B cell (primary cell): ENCODE results near the gene LIG1. TPM values are rescaled to one million over a fixed set of nuclear protein-coding genes. Genes with fewer than 3 reads are reported as not detected.

Experiments used
- ATAC-seq: fragments of 200-7000 bp; cut with Tn5 transposase; one replicate; pipeline ENCODE4 v1.10.0; 2021; ENCODE audit warnings: low read depth, mild to moderate bottlenecking, moderate number of reproducible peaks, moderate library complexity
- CTCF ChIA-PET: fragments of 350-600 bp; sonication (Branson Sonifier 250); formaldehyde crosslinking; loops from one replicate; lab custom pipeline; 2021; ENCODE audit warnings: antibody characterized with exemption, inconsistent platforms; lab: Charles Lee
- POLR2A ChIA-PET: fragments of 350-600 bp; sonication (Branson Sonifier 250); formaldehyde crosslinking; loops from one replicate; lab custom pipeline; 2021; ENCODE audit warnings: antibody characterized with exemption; lab: Charles Lee
- DNase-seq: peaks from one replicate; pipeline ENCODE4 v3.0.0; 2013
- H2AFZ ChIP-seq: 2 replicates; pipeline ENCODE4 v1.6.1; 2012; ENCODE audit warnings: mild to moderate bottlenecking, low read depth, low read length; ENCODE audit not compliant: insufficient read depth, poor library complexity, severe bottlenecking
- H3K27ac ChIP-seq, 2 donors: 1 replicate in 1 of 2; 2 replicates in 1 of 2; pipeline ENCODE4 v1.5.1; 2012 to 2013; ENCODE audit warnings: low read length in 2 of 2, mild to moderate bottlenecking in 2 of 2, moderate library complexity in 1 of 2
- H3K27me3 ChIP-seq, 4 experiments: fragments of 200-600 bp in 1 of 4; sonication (generic) in 1 of 4; replicated peaks in 1 of 4; 1 replicate in 2 of 4; 2 replicates in 2 of 4; pipeline versions ENCODE4 v1.6.1 to v1.7.0; 2013 to 2016; ENCODE audit warnings: low read length in 3 of 4, mild to moderate bottlenecking in 2 of 4, mixed read lengths in 1 of 4, moderate library complexity in 1 of 4; ENCODE audit not compliant: insufficient read depth in 4 of 4, control insufficient read depth in 3 of 4; ENCODE audit errors: control extremely low read depth in 1 of 4
- H3K36me3 ChIP-seq, 2 experiments: replicated peaks in 1 of 2; 1 replicate in 1 of 2; 2 replicates in 1 of 2; pipeline versions ENCODE4 v1.6.1 to v1.7.1; 2013; ENCODE audit warnings: low read length in 1 of 2; ENCODE audit not compliant: insufficient read depth in 2 of 2, control insufficient read depth in 1 of 2; ENCODE audit errors: control extremely low read depth in 1 of 2, extremely low read depth in 1 of 2
- H3K4me1 ChIP-seq, 2 donors: fragments of 200-600 bp in 1 of 2; sonication (generic) in 1 of 2; 1 replicate in 1 of 2; 2 replicates in 1 of 2; pipeline versions ENCODE4 v1.5.1 to v1.6.1; 2013 to 2017; ENCODE audit warnings: low read length in 2 of 2; ENCODE audit not compliant: control insufficient read depth in 2 of 2, insufficient read depth in 2 of 2
- H3K4me2 ChIP-seq: replicated peaks from 2 replicates; pipeline ENCODE3; 2012; ENCODE audit warnings: mild to moderate bottlenecking, low read depth, low read length; ENCODE audit not compliant: poor library complexity, severe bottlenecking
- H3K4me3 ChIP-seq, 5 experiments: fragments of 200-600 bp in 1 of 5; sonication (generic) in 1 of 5; 1 replicate in 3 of 5; 2 replicates in 2 of 5; pipeline versions ENCODE4 v1.5.1 to v1.7.0; 2011 to 2016; ENCODE audit warnings: low read length in 4 of 5, mild to moderate bottlenecking in 4 of 5, low read depth in 2 of 5, control low read depth in 1 of 5, moderate library complexity in 1 of 5; ENCODE audit not compliant: insufficient read depth in 1 of 5; ENCODE audit errors: control extremely low read depth in 1 of 5, extremely low read depth in 1 of 5
- H3K79me2 ChIP-seq: fragments of 200-600 bp; sonication (generic); one replicate; pipeline ENCODE4 v1.6.0; 2016; ENCODE audit warnings: low read length; ENCODE audit not compliant: control insufficient read depth, insufficient read depth
- H3K9ac ChIP-seq: fragments of 200-600 bp; sonication (generic); 2 replicates; pipeline ENCODE4 v1.6.1; 2017; ENCODE audit warnings: mild to moderate bottlenecking, low read length, moderate library complexity
- H3K9me3 ChIP-seq, 3 donors: one replicate each; pipeline versions ENCODE4 v1.6.1 to v1.7.1; 2013; ENCODE audit warnings: low read length in 2 of 3; ENCODE audit not compliant: control insufficient read depth in 2 of 3, insufficient read depth in 1 of 3; ENCODE audit errors: control extremely low read depth in 1 of 3
- H4K20me1 ChIP-seq: 2 replicates; pipeline ENCODE4 v1.6.0; 2012; ENCODE audit warnings: mild to moderate bottlenecking, low read length; ENCODE audit not compliant: insufficient read depth, control insufficient read depth, poor library complexity, severe bottlenecking
- H3K27ac Mint-ChIP-seq: one replicate; pipeline ENCODE4 v1.8.0; 2021; ENCODE audit warnings: mixed read lengths
- H3K27me3 Mint-ChIP-seq: one replicate; pipeline ENCODE4 v1.8.0; 2021; ENCODE audit warnings: mixed read lengths
- H3K4me1 Mint-ChIP-seq: one replicate; pipeline ENCODE4 v1.8.0; 2021; ENCODE audit warnings: mixed read lengths
- H3K4me3 Mint-ChIP-seq: one replicate; pipeline ENCODE4 v1.8.0; 2021; ENCODE audit warnings: mixed read lengths
- H3K9me3 Mint-ChIP-seq: one replicate; pipeline ENCODE4 v1.8.0; 2022; ENCODE audit warnings: mixed read lengths; ENCODE audit not compliant: insufficient read depth
- EZH2 ChIP-seq: IDR thresholded peaks from 2 replicates; pipeline ENCODE4 v1.6.1; 2012; ENCODE audit warnings: borderline replicate concordance, low read depth, mild to moderate bottlenecking, moderate library complexity, low read length; ENCODE audit not compliant: insufficient read depth, poor library complexity, severe bottlenecking
- whole genome bisulfite sequencing: methylation state at CpG from one replicate; pipeline ENCODE4 v1.1.5; 2013; ENCODE audit warnings: missing lambda C conversion rate; ENCODE audit not compliant: insufficient coverage; 5-methylcytosine and 5-hydroxymethylcytosine counted together
- intact Hi-C: fragments of 100-400 bp; cut with micrococcal nuclease; formaldehyde crosslinking; loops from one replicate; pipeline ENCODE4 v1.10.0; 2022
- polyA plus RNA-seq: library from polyadenylated mRNA; depleted of rRNA; stranded (reverse); fragments of >200 nt; gene quantifications from 2 replicates; pipeline ENCODE4 v1.2.3, GENCODE V29; 2012
- total RNA-seq, 2 donors: library from RNA; stranded (reverse); fragments of 120-200 nt in 1 of 2; gene quantifications; 1 replicate in 1 of 2; 2 replicates in 1 of 2; pipeline versions ENCODE4 v1.2.3 to v1.2.4, GENCODE V29; 2013 to 2022
- TF ChIP-seq, protein P1 (sequence below): fragments of 200-600 bp; IDR thresholded peaks from one replicate; pipeline ENCODE4 v1.8.0; 2022; ENCODE audit warnings: antibody characterized with exemption, mild to moderate bottlenecking

Gene LIG1
- total and polyA plus RNA-seq, 2 donors (not counting 1 experiment from before 2014, with no cell fraction given): 97.5 to 111 TPM

GRCh38 chr19:48169578-48169938, 586 bp downstream of the LIG1 start:
- WGBS: 5% methylated on average over 4 of the region's 15 CpGs
- Mint-ChIP-seq H3K4me1 (peaks cover 25% of the 10 kb centered on the region), H3K9me3 (no peaks in the 10 kb centered on the region), H3K4me3 (peak overlapping the region; percentile 96), H3K27ac (peak overlapping the region; percentile 98), H3K27me3 (no peaks in the 10 kb centered on the region)
- Histone ChIP-seq H3K27ac (peak overlapping the region; percentile 86 to 87), H3K79me2 (peaks cover 55% of the 10 kb centered on the region), H3K4me2 (peak overlapping the region; percentile 80), H3K4me1 (peaks cover 10 to 15% of the 10 kb centered on the region in 2 donors), H3K27me3 (no peaks in the 10 kb centered on the region), H4K20me1 (no peaks in the 10 kb centered on the region), H3K4me3 (peak overlapping the region; percentile 28 to 99 (median 90)), H2AFZ (peak overlapping the region; percentile 96), H3K9ac (peak overlapping the region; percentile 81), H3K36me3 (peaks cover 2 to 13% of the 10 kb centered on the region in 2 experiments), H3K9me3 (no peaks in the 10 kb centered on the region)
- TF ChIP-seq, protein P1, sequence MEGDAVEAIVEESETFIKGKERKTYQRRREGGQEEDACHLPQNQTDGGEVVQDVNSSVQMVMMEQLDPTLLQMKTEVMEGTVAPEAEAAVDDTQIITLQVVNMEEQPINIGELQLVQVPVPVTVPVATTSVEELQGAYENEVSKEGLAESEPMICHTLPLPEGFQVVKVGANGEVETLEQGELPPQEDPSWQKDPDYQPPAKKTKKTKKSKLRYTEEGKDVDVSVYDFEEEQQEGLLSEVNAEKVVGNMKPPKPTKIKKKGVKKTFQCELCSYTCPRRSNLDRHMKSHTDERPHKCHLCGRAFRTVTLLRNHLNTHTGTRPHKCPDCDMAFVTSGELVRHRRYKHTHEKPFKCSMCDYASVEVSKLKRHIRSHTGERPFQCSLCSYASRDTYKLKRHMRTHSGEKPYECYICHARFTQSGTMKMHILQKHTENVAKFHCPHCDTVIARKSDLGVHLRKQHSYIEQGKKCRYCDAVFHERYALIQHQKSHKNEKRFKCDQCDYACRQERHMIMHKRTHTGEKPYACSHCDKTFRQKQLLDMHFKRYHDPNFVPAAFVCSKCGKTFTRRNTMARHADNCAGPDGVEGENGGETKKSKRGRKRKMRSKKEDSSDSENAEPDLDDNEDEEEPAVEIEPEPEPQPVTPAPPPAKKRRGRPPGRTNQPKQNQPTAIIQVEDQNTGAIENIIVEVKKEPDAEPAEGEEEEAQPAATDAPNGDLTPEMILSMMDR: no peak
- no peak for TF ChIP-seq EZH2
- ChIA-PET CTCF (interaction anchor here (0.5 to 1.4 kb wide), 5 partner anchors 17 to 595 kb away, joined by 3 to 4 read pairs (median 3); partner anchors contain the start of gene CARD8), POLR2A (interaction anchor here (0.6 to 2.2 kb wide), 12 partner anchors 34 to 913 kb away, joined by 3 to 17 read pairs (median 3); partner anchors contain the start of genes CARD8, CCDC9, RPL18 and SPHK2)
- DNase-seq: peak; percentile 91
- ATAC-seq: peak; percentile 65
- intact Hi-C loops: loop anchor here (2.0 kb wide), 1 partner anchor 151 kb away; a partner anchor contains a TSS

- Histone ChIP-seq H2AFZ (peak overlapping the region; percentile 60), H3K4me2 (no peak overlapping the region), H3K4me3 (peak overlapping the region in 1 of 5 experiments; percentile 90), H3K9me3 (no peaks in the 10 kb centered on the region), H3K27ac (peak overlapping the region; percentile 45 to 61), H3K79me2 (peaks cover 64% of the 10 kb centered on the region), H3K36me3 (peaks cover 0 to 11% of the 10 kb centered on the region in 2 experiments), H3K4me1 (peaks cover 10 to 15% of the 10 kb centered on the region in 2 donors), H3K27me3 (no peaks in the 10 kb centered on the region), H3K9ac (no peak overlapping the region), H4K20me1 (no peaks in the 10 kb centered on the region)
- TF ChIP-seq, protein P1: no peak
- no peak for TF ChIP-seq EZH2
- Mint-ChIP-seq H3K27me3 (no peaks in the 10 kb centered on the region), H3K27ac (no peak overlapping the region), H3K4me3 (peak overlapping the region; percentile 26), H3K9me3 (no peaks in the 10 kb centered on the region), H3K4me1 (peaks cover 25% of the 10 kb centered on the region)
- POLR2A ChIA-PET: no interaction called here
- CTCF ChIA-PET: interaction anchor here (1.0 to 1.4 kb wide), 3 partner anchors 16 to 91 kb away, joined by 3 to 4 read pairs (median 3); no protein-coding TSS in a partner anchor
- WGBS: no CpG with 5 or more reads among the region's 5 CpGs
- DNase-seq (no peak), ATAC-seq (no peak)
- intact Hi-C loops: loop anchor here (2.0 kb wide), 1 partner anchor 152 kb away; a partner anchor contains a TSS
Observed at GRCh38 chr19:48168689-48169088, 1.5 kb downstream of the LIG1 start.
